ENCODE results near the gene MERTK. TPM values are rescaled to one million over a fixed set of nuclear protein-coding genes. Genes with fewer than 3 reads are reported as not detected.
"Not testable (repeated sequence)": the region's sequence is repeated elsewhere in the genome, so short reads cannot be mapped to it uniquely, and the experiment has no call there.

MERTK gene
- total RNA-seq, 2 experiments from 2014 or later: 0.08 to 0.19 TPM

- TF ChIP-seq, protein P1, sequence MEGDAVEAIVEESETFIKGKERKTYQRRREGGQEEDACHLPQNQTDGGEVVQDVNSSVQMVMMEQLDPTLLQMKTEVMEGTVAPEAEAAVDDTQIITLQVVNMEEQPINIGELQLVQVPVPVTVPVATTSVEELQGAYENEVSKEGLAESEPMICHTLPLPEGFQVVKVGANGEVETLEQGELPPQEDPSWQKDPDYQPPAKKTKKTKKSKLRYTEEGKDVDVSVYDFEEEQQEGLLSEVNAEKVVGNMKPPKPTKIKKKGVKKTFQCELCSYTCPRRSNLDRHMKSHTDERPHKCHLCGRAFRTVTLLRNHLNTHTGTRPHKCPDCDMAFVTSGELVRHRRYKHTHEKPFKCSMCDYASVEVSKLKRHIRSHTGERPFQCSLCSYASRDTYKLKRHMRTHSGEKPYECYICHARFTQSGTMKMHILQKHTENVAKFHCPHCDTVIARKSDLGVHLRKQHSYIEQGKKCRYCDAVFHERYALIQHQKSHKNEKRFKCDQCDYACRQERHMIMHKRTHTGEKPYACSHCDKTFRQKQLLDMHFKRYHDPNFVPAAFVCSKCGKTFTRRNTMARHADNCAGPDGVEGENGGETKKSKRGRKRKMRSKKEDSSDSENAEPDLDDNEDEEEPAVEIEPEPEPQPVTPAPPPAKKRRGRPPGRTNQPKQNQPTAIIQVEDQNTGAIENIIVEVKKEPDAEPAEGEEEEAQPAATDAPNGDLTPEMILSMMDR (IDR thresholded peaks at IDR 0.05): no peak
- H3K36me3 Mint-ChIP-seq (ENCODE audit: low read depth): no peaks in the 10 kb centered on the region
Observed at GRCh38 chr2:111905990-111906735, 7.8 kb downstream of the MERTK start.

DNA sequence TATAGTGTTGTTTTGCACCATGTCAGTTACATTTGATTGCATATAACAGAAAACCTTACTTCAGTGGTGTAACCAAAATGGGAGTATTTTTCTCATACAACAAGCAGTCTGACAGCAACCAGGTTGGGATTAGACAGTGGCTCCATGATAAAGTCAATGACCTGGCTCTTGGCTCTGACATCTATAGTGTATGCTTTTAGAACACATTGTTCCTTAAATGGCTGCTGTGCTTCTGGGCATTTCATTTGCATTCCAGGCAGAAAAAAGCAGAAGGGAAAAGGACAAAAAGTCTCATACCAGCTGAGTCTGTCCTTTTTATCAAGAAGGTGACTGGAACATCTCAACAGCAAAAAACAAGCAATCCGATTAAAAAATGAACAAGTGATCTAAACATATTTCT is 10.2 kb downstream of the MERTK start:
- ChIA-PET CTCF (no interaction called here), POLR2A (no interaction called here)
- no peaks in the 10 kb centered on the region for H3K27me3 Mint-ChIP-seq
- H3K9me3 Mint-ChIP-seq: no peaks in the 10 kb centered on the region
- Histone ChIP-seq H3K4me1 (ENCODE audit: insufficient read depth, low read length) (no peaks in the 10 kb centered on the region), H3K9me3 (ENCODE audit: control insufficient read depth in 1 of 2, insufficient read depth in 1 of 2, low read length in 2 of 2) (no peaks in the 10 kb centered on the region), H3K4me3 (ENCODE audit: low read length) (no peak overlapping the region), H3K27ac (ENCODE audit: low read depth in 1 of 2, low read length in 2 of 2) (no peak overlapping the region), H3K27me3 (ENCODE audit: control insufficient read depth in 1 of 2, insufficient read depth in 2 of 2, low read length in 2 of 2) (no peaks in the 10 kb centered on the region), H3K36me3 (ENCODE audit: insufficient read depth, low read length) (no peaks in the 10 kb centered on the region)
- ATAC-seq (ENCODE audit: poor library complexity) (no peak), DNase-seq (no peak)
- H3K4me1 Mint-ChIP-seq (ENCODE audit: low read depth): peaks cover 13% of the 10 kb centered on the region
- TF ChIP-seq, protein P1 (IDR thresholded peaks at IDR 0.05): no peak
- H3K4me3 Mint-ChIP-seq: no peak overlapping the region
- intact Hi-C loops (cut with DNase I, micrococcal nuclease): no loop called here
- H3K36me3 Mint-ChIP-seq (ENCODE audit: low read depth): no peaks in the 10 kb centered on the region
- no peak overlapping the region for H3K27ac Mint-ChIP-seq

More at GRCh38 chr2:111905990-111906735, 7.8 kb downstream of the MERTK start:
- peak in 1 of 14 experiments; percentile 29 for DNase-seq
- Histone ChIP-seq H3K27me3 (ENCODE audit: control insufficient read depth in 1 of 2, insufficient read depth in 2 of 2, low read length in 2 of 2) (no peaks in the 10 kb centered on the region), H3K4me3 (ENCODE audit: low read length) (no peak overlapping the region), H3K36me3 (ENCODE audit: insufficient read depth, low read length) (no peaks in the 10 kb centered on the region), H3K9me3 (ENCODE audit: control insufficient read depth in 1 of 2, insufficient read depth in 1 of 2, low read length in 2 of 2) (no peaks in the 10 kb centered on the region), H3K27ac (ENCODE audit: low read depth in 1 of 2, low read length in 2 of 2) (no peak overlapping the region), H3K4me1 (ENCODE audit: insufficient read depth, low read length) (no peaks in the 10 kb centered on the region)
- Mint-ChIP-seq H3K9me3 (no peaks in the 10 kb centered on the region), H3K27ac (peak overlapping the region; percentile 57), H3K4me3 (no peak overlapping the region), H3K27me3 (no peaks in the 10 kb centered on the region), H3K4me1 (ENCODE audit: low read depth) (peaks cover 13% of the 10 kb centered on the region)
- ATAC-seq (ENCODE audit: poor library complexity): peak; percentile 29
- ChIA-PET POLR2A (interaction anchor here (1.8 kb wide), 1 partner anchor 22 kb away, joined by 4 read pairs; the partner anchor contains the start of gene ANAPC1), CTCF (interaction anchor here (1.0 kb wide), 1 partner anchor 19 kb away, joined by 3 read pairs; no protein-coding TSS in a partner anchor)
- intact Hi-C loops (cut with DNase I, micrococcal nuclease): loop anchor here in 1 of 2 experiments (1.0 kb wide), 1 partner anchor 9 kb away; no protein-coding TSS in a partner anchor

DNA sequence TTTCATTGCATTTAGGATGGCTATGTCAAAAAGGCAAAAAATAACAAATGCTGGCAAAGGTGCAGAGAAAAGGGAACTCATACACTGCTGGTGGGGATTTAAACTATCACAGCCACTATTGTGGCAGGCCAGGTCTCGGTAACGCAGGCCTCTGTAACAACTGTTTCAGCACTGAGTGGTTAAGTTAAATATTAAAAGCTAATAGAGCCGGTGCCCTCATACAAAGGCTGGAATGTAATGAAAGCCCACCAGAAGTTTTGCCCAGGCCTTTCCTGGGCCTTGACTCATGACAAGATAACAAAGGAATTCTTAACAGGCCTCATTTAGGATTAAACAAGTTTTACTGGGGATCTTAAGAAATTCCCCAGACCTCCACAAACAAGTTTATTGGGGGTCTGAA is 10.7 kb downstream of the MERTK start:
- TF ChIP-seq, protein P1 (IDR thresholded peaks at IDR 0.05): no peak
- Mint-ChIP-seq H3K4me1 (ENCODE audit: low read depth) (peaks cover 13% of the 10 kb centered on the region), H3K27ac (no peak overlapping the region), H3K27me3 (no peaks in the 10 kb centered on the region), H3K4me3 (no peak overlapping the region), H3K36me3 (ENCODE audit: low read depth) (no peaks in the 10 kb centered on the region), H3K9me3 (no peaks in the 10 kb centered on the region)
- DNase-seq (no peak), ATAC-seq (ENCODE audit: poor library complexity) (no peak)
- no peaks in the 10 kb centered on the region for H3K9me3 ChIP-seq (ENCODE audit: control insufficient read depth in 1 of 2, insufficient read depth in 1 of 2, low read length in 2 of 2)
- ChIA-PET POLR2A (no interaction called here), CTCF (no interaction called here)
- H3K36me3 ChIP-seq (ENCODE audit: insufficient read depth, low read length): no peaks in the 10 kb centered on the region
- intact Hi-C loops (cut with DNase I, micrococcal nuclease): no loop called here
- no peaks in the 10 kb centered on the region for H3K4me1 ChIP-seq (ENCODE audit: insufficient read depth, low read length)
- H3K4me3 ChIP-seq (ENCODE audit: low read length): no peak overlapping the region
- H3K27me3 ChIP-seq (ENCODE audit: control insufficient read depth in 1 of 2, insufficient read depth in 2 of 2, low read length in 2 of 2): no peaks in the 10 kb centered on the region
- no peak overlapping the region for H3K27ac ChIP-seq (ENCODE audit: low read depth in 1 of 2, low read length in 2 of 2)

DNA sequence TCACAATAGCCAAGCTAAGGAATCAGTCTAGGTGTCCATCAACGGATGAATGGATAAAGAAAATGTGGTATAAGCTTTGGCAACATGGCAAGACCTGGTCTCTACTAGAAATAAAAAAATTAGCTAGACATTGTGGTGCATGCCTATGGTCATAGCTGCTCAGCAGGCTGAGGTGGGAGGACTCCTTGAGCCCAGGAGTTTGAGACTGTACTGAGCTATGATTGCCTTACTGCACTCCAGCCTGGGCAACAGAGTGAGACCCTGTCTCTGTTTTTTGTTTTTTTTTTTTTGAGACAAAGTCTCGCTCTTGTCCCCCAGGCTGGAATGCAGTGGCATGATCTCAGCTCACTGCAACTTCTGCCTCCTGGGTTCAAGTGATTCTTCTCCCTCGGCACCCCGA is 11.6 kb downstream of the MERTK start:
- peaks cover 13% of the 10 kb centered on the region for H3K4me1 Mint-ChIP-seq (ENCODE audit: low read depth)
- intact Hi-C loops (cut with DNase I, micrococcal nuclease); DNase-seq; H3K27me3 ChIP-seq (ENCODE audit: control insufficient read depth in 1 of 2, insufficient read depth in 2 of 2, low read length in 2 of 2); H3K36me3 Mint-ChIP-seq (ENCODE audit: low read depth); H3K9me3 ChIP-seq (ENCODE audit: control insufficient read depth in 1 of 2, insufficient read depth in 1 of 2, low read length in 2 of 2); ATAC-seq (ENCODE audit: poor library complexity); H3K4me3 ChIP-seq (ENCODE audit: low read length); H3K27me3 Mint-ChIP-seq; H3K4me1 ChIP-seq (ENCODE audit: insufficient read depth, low read length); POLR2A ChIA-PET; H3K9me3 Mint-ChIP-seq; H3K27ac ChIP-seq (ENCODE audit: low read depth in 1 of 2, low read length in 2 of 2); H3K4me3 Mint-ChIP-seq; H3K27ac Mint-ChIP-seq; H3K36me3 ChIP-seq (ENCODE audit: insufficient read depth, low read length): not testable (repeated sequence)
- CTCF ChIA-PET: interaction anchor here (1.2 kb wide), 1 partner anchor 22 kb away, joined by 3 read pairs; no protein-coding TSS in a partner anchor

Measured in CD4-positive, alpha-beta T cell (primary cell).